KOPT-K1 (cell line): ENCODE results near the gene CFDP1.
"Not testable (repeated sequence)": the region's sequence is repeated elsewhere in the genome, so short reads cannot be mapped to it uniquely, and the experiment has no call there.

Source experiments
- H3K27ac ChIP-seq: fragments of 200-600 bp; sonication (generic); 2 replicates; pipeline ENCODE4 v1.5.1; 2016; ENCODE audit warnings: antibody characterized with exemption, mild to moderate bottlenecking, low read depth, low read length; ENCODE audit not compliant: poor library complexity, severe bottlenecking
- H3K36me3 ChIP-seq: fragments of 200-600 bp; sonication (generic); 2 replicates; pipeline ENCODE4 v1.5.1; 2017; ENCODE audit warnings: antibody characterized with exemption, mild to moderate bottlenecking, low read length, moderate library complexity; ENCODE audit not compliant: insufficient read depth
- H3K9me3 ChIP-seq: fragments of 200-600 bp; sonication (generic); 2 replicates; pipeline ENCODE4 v1.5.1; 2017; ENCODE audit warnings: antibody characterized with exemption, low read length, mild to moderate bottlenecking; ENCODE audit not compliant: insufficient read depth, poor library complexity, severe bottlenecking

Gene CFDP1

GRCh38 chr16:75273054-75273925 lies 160.0 kb downstream of the CFDP1 start:
- Histone ChIP-seq H3K36me3 (no peaks in the 10 kb centered on the region), H3K27ac (no peak overlapping the region), H3K9me3 (no peaks in the 10 kb centered on the region)

GRCh38 chr16:75272629-75273028 lies 160.7 kb downstream of the CFDP1 start:
- not testable (repeated sequence) for H3K27ac ChIP-seq, H3K9me3 ChIP-seq, H3K36me3 ChIP-seq

GRCh38 chr16:75272097-75272551 lies 161.2 kb downstream of the CFDP1 start:
- Histone ChIP-seq H3K36me3 (no peaks in the 10 kb centered on the region), H3K9me3 (no peaks in the 10 kb centered on the region)

GRCh38 chr16:75271441-75272096 lies 161.7 kb downstream of the CFDP1 start:
- no peaks in the 10 kb centered on the region for H3K9me3 ChIP-seq
- no peak overlapping the region for H3K27ac ChIP-seq
- no peaks in the 10 kb centered on the region for H3K36me3 ChIP-seq

More at GRCh38 chr16:75272097-75272551, 161.2 kb downstream of the CFDP1 start:
- no peak overlapping the region for H3K27ac ChIP-seq

- H3K36me3 ChIP-seq, H3K9me3 ChIP-seq, H3K27ac ChIP-seq: not testable (repeated sequence)
These were observed 163.9 kb downstream of the CFDP1 start for GRCh38 chr16:75269358-75269757.

GRCh38 chr16:75267631-75268264 lies 165.6 kb downstream of the CFDP1 start:
- Histone ChIP-seq H3K9me3 (no peaks in the 10 kb centered on the region), H3K36me3 (no peaks in the 10 kb centered on the region), H3K27ac (no peak overlapping the region)

GRCh38 chr16:75266738-75267630 lies 166.3 kb downstream of the CFDP1 start:
- H3K27ac ChIP-seq: no peak overlapping the region
- H3K9me3 ChIP-seq: no peaks in the 10 kb centered on the region
- no peaks in the 10 kb centered on the region for H3K36me3 ChIP-seq

GRCh38 chr16:75265911-75266701 lies 167.2 kb downstream of the CFDP1 start:
- no peak overlapping the region for H3K27ac ChIP-seq
- no peaks in the 10 kb centered on the region for H3K36me3 ChIP-seq
- H3K9me3 ChIP-seq: no peaks in the 10 kb centered on the region

GRCh38 chr16:75264999-75265910 lies 168.0 kb downstream of the CFDP1 start:
- no peak overlapping the region for H3K27ac ChIP-seq
- no peaks in the 10 kb centered on the region for H3K36me3 ChIP-seq
- no peaks in the 10 kb centered on the region for H3K9me3 ChIP-seq

- Histone ChIP-seq H3K9me3 (no peaks in the 10 kb centered on the region), H3K27ac (no peak overlapping the region), H3K36me3 (no peaks in the 10 kb centered on the region)
These were observed 168.8 kb downstream of the CFDP1 start for GRCh38 chr16:75264457-75264998.

GRCh38 chr16:75263963-75264445 lies 169.3 kb downstream of the CFDP1 start:
- Histone ChIP-seq H3K27ac (no peak overlapping the region), H3K9me3 (no peaks in the 10 kb centered on the region), H3K36me3 (no peaks in the 10 kb centered on the region)

GRCh38 chr16:75263291-75263962 lies 169.9 kb downstream of the CFDP1 start:
- Histone ChIP-seq H3K36me3 (no peaks in the 10 kb centered on the region), H3K27ac (no peak overlapping the region), H3K9me3 (no peaks in the 10 kb centered on the region)
